HG02938 (cell line): ENCODE measurements around the gene TCOF1.
"Not testable (repeated sequence)": the region's sequence is repeated elsewhere in the genome, so short reads cannot be mapped to it uniquely, and the experiment has no call there.

ENCODE experiments used
- ATAC-seq: cut with Tn5 transposase; IDR thresholded peaks from one replicate; pipeline ENCODE4 v1.9.1; 2021; ENCODE audit warnings: mild to moderate bottlenecking, moderate library complexity; ENCODE audit not compliant: unreplicated experiment

Gene TCOF1

DNA sequence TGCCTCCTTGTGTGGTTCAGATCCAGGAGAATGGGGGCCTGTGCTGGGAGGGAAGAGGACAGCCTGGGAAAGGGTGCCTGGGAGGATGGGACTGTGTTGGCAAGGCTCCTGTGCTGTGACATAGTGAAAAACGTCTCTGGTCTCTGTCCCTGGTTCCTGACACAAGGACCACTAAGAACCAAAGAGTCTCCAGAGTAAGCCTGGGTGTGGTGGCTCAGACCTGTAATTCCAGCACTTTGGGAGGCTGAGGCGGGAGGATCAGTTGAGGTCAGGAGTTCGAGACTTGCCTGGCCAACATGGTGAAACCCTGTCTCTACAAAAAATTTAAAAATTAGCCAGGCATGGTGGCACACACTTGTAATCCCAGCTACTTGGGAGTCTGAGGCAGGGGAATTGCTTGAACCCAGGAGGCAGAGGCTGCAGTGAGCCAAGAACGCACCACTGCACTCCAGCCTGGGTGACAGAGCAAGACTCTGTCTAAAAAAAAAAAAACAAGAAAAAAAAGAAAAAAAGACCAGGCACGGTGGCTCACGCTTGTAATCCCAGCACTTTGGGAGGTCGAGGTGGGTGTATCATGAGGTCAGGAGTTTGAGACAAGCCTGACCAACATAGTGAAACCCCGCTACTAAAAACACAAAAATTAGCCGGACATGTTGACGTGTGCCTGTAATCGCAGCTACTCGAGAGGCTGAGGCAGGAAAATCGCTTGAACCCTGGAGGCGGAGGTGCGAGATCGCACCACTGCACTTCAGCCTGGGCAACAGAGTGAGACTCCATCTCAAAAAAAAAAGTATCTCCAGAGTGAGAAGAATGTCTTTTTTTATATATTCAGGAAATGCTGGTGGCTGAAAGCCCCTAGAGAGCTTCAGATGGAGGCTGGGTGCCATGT, 56.6 kb downstream of the TCOF1 start:
- not testable (repeated sequence) for ATAC-seq

DNA sequence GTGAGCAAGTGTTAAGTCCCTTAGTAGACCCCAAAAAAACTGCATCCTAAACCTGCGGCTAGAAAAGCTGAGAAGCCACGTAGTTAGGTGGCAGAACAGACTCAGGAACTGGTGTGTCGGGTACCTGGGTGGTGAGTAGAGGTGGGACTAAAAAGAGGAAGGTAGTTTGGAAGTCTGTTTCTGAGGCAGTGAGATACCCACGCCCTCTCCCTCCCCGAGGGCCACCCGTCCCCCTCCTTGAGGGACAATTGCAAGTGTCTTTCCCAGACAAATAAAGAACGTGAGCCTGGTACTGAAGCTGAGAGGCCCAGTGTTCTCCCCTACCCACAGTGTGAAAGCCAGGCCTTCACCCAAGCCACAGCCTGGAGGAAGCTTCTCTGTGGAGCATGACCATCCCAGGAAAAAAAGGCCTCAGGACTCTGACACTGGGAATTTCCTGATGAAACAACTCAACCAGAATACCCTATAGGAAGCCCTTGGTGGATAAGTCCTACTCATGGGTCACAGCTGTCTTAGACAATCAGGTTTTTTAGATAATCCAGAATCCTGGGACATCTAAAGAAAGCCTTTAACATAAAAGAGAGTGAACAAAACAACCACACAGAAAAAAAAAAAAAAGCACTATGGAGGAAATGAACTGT, 62.3 kb downstream of the TCOF1 start:
- peak; percentile 60 for ATAC-seq

GRCh38 chr5:150422075-150422474, 64.6 kb downstream of the TCOF1 start:
- ATAC-seq, result no peak

DNA sequence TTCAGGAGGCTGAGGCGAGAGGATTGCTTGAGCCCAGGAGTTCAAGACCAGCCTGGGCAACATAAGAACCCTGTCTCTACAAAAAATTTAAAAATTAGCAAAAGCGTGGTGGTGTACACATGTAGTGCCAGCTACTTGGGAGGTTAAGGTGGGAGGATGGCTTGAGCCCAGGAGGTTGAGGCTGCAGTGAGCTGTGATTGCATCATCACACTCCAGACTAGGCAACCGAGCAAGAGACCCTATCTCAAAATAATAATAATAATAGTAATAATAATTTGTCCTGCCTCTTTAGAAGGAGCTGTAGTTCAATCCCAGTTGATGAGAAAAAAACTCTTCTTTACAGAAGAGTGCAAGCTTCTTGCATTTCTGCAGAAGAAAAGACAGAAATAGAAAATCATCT, 65.3 kb downstream of the TCOF1 start:
- ATAC-seq, result no peak

DNA sequence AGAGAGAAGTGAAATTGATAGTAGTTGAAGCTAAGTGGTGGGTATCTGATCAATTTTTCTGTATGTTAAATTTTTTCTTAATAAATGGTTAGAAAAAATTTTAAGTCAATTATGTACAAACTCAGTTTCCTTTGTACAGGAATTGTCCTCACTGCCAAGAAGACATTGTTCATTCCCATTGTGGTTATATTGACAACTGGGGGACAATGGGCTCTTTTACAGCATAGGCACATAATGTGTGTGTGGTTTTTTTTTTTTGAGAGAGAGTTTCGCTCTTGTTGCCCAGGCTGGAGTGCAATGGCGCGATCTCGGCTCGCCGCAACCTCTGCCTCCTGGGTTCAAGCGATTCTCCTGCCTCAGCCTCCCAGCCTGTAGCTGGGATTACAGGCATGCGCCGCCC, 68.7 kb downstream of the TCOF1 start:
- not testable (repeated sequence) for ATAC-seq

GRCh38 chr5:150428106-150428876, 70.8 kb downstream of the TCOF1 start:
- no peak for ATAC-seq

- ATAC-seq, result no peak
Observed at GRCh38 chr5:150428978-150429377, 71.5 kb downstream of the TCOF1 start.

DNA sequence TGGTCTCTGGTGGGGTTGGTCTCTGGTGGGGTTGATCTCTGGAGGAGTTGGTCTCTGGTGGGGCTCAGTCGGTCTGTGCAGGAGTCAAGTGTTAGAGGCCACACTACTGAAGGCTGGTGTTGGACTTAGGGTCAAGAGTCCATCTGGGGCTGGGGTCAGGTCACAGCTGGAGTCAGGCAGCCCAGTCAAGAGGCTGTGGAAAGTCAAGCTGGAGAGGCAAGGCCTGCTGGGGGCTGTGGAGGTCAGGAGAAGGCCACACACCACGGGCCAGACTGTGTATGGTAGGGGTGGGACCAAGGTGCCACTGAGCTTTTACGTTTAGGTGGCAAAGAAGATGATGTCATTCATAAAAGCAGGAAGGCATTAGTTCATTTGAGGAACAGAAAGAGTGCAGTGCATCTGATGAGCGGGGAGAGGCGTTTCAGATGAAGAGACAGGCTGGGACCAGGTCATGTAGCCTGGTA, 71.9 kb downstream of the TCOF1 start:
- ATAC-seq, result peak; percentile 54

DNA sequence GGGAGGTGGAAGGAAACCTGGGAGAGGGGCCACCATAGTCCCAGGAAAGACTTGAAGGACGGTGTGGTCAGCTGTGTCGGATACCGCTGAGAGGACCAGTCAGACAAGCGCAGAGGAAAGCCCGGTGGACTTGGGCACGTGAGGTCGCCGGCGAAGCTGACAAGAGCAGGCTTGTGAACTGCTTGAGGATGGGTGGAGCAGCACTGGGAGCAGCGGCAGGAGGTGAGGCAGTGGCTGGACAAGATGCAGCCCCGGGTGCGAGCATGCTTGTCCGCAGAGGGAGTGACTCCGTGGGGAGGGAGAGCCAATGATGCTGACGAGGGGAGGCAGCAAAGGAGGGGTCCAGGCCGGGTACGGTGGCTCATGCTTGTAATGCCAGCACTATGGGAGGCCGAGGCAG, 73.6 kb downstream of the TCOF1 start:
- ATAC-seq, result no peak

- ATAC-seq, result no peak
Observed at GRCh38 chr5:150431574-150431973, 74.1 kb downstream of the TCOF1 start.

- no peak for ATAC-seq
Observed at GRCh38 chr5:150434464-150434863, 77.0 kb downstream of the TCOF1 start.

DNA sequence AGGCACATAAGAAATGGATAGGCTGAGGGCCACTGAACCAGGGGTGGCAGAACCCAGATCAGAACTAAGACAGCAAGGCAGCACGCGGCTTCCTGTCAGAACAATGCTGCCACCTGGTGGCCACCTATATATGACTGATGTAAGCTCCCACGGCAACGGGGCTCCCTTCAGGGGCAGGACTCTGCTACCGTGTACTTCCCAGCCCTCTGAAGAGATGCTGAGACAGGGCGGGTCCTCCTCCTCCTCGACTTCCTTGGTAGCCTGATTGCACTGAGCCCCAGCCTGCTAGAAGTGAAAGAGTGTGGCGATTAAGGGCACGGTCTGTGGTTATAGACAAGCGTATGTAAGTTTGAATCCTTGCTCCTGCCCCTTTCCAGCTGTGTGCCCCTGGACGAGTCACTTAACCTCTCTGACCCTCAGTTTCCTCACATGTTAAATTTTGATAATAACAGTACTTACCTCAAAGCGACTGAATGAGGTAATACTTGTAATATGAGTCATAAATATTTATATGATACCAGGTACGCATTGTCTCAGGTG, 78.7 kb downstream of the TCOF1 start:
- peak; percentile 96 for ATAC-seq

- no peak for ATAC-seq
Observed at GRCh38 chr5:150438873-150439546, 81.5 kb downstream of the TCOF1 start.

DNA sequence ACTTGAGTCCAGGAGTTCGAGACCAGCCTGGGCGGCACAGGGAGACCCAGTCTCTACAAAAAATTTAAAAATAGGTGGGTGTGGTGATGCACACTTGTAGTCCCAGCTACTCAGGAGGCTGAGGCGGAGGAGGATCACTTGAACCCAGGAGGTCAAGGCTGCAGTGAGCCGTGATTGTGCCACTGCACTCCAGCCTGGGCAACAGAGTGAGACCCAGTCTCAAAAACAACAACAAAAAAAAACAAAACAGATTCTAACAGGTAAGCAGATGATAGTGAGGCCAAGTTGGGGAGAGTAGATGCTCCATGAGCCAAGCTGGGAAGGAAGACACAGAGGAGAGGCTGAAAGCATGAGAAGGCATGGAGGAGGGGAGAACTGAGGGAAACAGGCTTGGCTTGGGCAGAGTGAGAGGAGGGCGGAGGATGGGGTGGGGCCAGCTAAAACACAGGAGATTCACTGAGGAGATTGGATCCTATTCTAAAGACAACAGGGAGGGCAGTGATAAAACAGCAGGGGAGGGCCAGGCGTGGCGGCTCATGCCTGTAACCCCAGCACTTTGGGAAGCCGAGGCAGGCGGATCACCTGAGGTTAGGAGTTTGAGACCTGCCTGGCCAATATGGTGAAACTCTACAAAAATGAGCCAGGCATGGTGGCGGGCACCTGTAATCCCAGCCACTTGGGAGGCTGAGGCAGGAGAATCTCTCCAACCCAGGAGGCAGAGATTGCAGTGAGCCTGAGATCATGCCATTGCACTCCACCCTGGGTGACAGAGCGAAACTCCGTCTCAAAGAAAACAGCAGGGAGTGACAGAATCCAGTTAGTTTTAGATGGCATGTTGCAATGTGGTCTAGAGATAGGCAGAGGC, 83.7 kb downstream of the TCOF1 start:
- no peak for ATAC-seq

DNA sequence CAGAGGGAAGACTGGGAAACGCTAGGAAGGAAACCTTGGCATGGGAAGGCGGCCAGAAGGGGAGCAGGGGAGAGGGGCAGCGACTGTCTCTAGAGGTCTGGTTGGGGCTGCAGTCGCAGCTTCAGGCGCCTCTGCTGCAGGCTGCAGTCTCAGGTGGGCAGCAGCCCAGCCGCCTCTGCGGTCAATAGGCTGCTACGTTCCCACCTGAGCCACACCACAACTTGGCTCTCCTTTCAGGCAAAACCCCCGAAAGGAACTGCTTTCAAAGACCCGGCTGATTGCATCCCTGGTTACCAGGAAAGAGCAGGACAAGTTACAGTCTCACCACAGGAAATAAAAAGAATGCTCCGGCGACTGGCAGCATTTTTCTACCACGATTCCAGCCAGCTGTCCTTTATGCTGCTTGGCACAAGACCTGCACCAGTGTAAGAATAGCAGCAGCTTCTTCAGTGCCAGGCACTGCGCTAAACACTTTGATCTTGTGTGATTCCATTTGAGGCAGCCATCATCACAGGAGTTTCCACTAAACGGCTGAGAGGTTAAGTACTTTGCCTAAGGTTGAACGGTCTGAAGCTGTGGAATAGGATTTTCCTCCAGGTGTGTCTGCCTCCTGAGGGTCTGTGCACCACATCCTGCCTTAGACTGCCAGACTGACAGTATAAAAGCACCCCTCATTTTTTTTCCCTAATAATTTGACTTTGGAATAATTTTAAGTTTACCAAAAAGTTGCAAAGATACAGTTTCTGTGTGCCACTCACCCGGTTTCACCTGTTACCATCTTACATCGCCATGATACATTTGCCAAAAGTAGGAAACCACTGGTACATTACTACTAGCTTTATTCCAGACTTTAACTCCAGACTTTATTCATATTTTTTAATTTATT, 84.6 kb downstream of the TCOF1 start:
- ATAC-seq, result no peak

DNA sequence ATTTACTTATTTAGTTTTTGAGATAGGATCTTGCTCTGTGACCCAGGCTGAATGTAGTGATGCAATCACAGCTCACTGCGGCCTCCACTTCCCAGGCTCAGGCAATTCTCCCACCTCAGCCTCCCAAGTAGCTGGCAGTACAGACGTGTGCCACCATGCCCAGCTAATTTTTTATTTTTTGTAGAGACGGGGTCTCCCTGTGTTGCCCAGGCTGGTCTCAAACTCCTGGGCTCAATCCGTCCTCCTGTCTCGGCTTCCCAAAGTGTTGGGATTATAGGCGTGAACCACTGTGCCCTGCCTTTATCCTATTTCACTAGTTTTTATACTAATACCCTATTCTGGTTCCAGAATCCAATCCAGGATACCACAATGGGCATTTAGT, 85.2 kb downstream of the TCOF1 start:
- ATAC-seq, result no peak

GRCh38 chr5:150443242-150444075, 86.0 kb downstream of the TCOF1 start:
- ATAC-seq, result no peak

DNA sequence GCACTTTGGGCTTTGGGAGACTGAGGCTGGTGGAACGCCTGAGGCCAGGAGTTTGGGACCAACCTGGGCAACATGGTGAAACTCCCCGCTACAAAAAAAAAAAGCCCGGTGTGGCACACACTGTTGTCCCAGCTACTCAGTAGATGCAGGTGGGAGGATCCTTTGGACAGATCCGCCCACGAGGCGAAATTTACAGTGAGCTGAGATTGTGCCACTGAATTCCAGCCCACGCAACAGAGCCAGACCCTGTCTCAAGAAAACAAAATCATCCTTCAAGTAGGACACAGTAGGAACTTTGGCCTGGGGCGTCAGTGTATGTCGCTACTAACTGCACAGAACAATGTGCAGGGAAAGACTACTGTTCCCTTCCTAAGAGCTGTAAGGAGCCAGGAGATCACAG, 87.3 kb downstream of the TCOF1 start:
- no peak for ATAC-seq
